Measurements from ENCODE around the gene POLR3GL.

POLR3GL gene

GRCh38 chr1:145996433-145997015, 32.0 kb downstream of the POLR3GL start, which contains the start of gene TXNIP:
Gene TXNIP, minus strand, starts transcription at chr1:145996579. Its CDS starts 313 bp downstream, at chr1:145996266.
- peak within 1 kb of the TSS; percentile 77 to 82 for H3K4me3 ChIP-seq (replicated peaks in 1 of 2; ENCODE audit: low read depth in 2 of 2, low read length in 2 of 2)
- peak; percentile 98 to 99 for DNase-seq (ENCODE audit: low read depth in 2 of 2)
- TF ChIP-seq CTCF (IDR thresholded peaks at IDR 0.05; ENCODE audit: low read depth, low read length), result no peak

GRCh38 chr1:145997016-145997717, 32.7 kb downstream of the POLR3GL start:
- TF ChIP-seq CTCF (IDR thresholded peaks at IDR 0.05; ENCODE audit: low read depth, low read length), result no peak
- peak in 1 of 2 donors; percentile 46 for DNase-seq (ENCODE audit: low read depth in 2 of 2)

GRCh38 chr1:145997718-145998023, 33.2 kb downstream of the POLR3GL start:
- no peak for TF ChIP-seq CTCF (IDR thresholded peaks at IDR 0.05; ENCODE audit: low read depth, low read length)
- H3K4me3 ChIP-seq (replicated peaks in 1 of 2; ENCODE audit: low read depth in 2 of 2, low read length in 2 of 2), result peak overlapping the region in 1 of 2 donors; percentile 82
- DNase-seq (ENCODE audit: low read depth in 2 of 2), result no peak

More at GRCh38 chr1:145997016-145997717, 32.7 kb downstream of the POLR3GL start:
- peak overlapping the region; percentile 77 to 82 for H3K4me3 ChIP-seq (replicated peaks in 1 of 2; ENCODE audit: low read depth in 2 of 2, low read length in 2 of 2)

- TF ChIP-seq CTCF (IDR thresholded peaks at IDR 0.05; ENCODE audit: low read depth, low read length), result no peak
- DNase-seq (ENCODE audit: low read depth in 2 of 2), result peak in 1 of 2 donors; percentile 63
- H3K4me3 ChIP-seq (replicated peaks in 1 of 2; ENCODE audit: low read depth in 2 of 2, low read length in 2 of 2), result no peak overlapping the region
These were observed 35.0 kb downstream of the POLR3GL start for GRCh38 chr1:145999321-146000024.

GRCh38 chr1:146001709-146002108, 37.2 kb downstream of the POLR3GL start:
- TF ChIP-seq CTCF (IDR thresholded peaks at IDR 0.05; ENCODE audit: low read depth, low read length), result no peak
- H3K4me3 ChIP-seq (replicated peaks in 1 of 2; ENCODE audit: low read depth in 2 of 2, low read length in 2 of 2), result no peak overlapping the region
- DNase-seq (ENCODE audit: low read depth in 2 of 2), result no peak

- H3K4me3 ChIP-seq (replicated peaks in 1 of 2; ENCODE audit: low read depth in 2 of 2, low read length in 2 of 2), result no peak overlapping the region
- no peak for DNase-seq (ENCODE audit: low read depth in 2 of 2)
- no peak for TF ChIP-seq CTCF (IDR thresholded peaks at IDR 0.05; ENCODE audit: low read depth, low read length)
These were observed 43.1 kb downstream of the POLR3GL start for GRCh38 chr1:146007489-146008133.
